AML-193 (cell line): ENCODE data around the gene RELL1.

ENCODE experiments used
- DNase-seq, 2 experiments: peaks; one replicate each; lab custom pipeline; 2025; lab: John Stamatoyannopoulos, UW

Gene RELL1

GRCh38 chr4:37635155-37635554 lies 51.0 kb downstream of the RELL1 start:
- DNase-seq: no peak

GRCh38 chr4:37634180-37634579 lies 52.0 kb downstream of the RELL1 start:
- DNase-seq: no peak

DNA sequence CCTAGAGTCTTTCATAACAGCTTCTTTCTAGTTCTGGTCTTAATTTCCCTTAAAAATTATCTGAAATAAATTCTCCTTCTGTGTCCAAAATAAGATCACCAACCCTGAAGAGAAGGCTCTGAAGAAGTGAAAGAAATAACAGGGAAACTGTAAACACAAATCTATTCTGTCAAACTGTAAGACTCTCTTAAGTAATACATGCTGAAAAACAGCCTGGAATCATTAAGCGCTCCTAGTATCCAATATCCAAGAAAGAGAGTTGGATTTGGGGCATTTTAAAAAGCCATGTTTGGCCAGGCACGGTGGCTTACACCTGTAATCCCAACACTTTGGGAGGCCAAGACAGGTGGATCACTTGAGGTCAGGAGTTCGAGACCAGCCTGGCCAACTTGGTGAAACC lies 53.3 kb downstream of the RELL1 start:
- DNase-seq: no peak

DNA sequence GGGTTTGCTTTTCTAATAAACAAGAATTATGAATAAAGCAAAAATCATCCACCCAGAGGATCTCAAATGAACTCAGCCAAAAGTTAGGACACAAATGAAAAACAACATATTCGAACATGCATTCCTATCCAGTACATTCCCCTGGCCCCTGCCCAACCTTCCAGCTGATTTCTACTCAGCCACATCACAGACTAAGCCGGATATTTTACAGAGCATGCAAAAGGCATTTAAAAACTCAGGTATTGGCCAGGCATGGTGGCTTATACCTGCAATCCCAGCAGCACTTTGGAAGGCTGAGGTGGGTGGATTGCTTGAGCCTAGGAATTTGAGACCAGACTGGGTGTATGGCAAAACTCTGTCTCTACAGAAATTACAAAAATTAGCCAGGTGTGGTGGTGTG lies 54.6 kb downstream of the RELL1 start:
- no peak for DNase-seq

GRCh38 chr4:37629713-37630112 lies 56.5 kb downstream of the RELL1 start:
- DNase-seq: no peak

DNA sequence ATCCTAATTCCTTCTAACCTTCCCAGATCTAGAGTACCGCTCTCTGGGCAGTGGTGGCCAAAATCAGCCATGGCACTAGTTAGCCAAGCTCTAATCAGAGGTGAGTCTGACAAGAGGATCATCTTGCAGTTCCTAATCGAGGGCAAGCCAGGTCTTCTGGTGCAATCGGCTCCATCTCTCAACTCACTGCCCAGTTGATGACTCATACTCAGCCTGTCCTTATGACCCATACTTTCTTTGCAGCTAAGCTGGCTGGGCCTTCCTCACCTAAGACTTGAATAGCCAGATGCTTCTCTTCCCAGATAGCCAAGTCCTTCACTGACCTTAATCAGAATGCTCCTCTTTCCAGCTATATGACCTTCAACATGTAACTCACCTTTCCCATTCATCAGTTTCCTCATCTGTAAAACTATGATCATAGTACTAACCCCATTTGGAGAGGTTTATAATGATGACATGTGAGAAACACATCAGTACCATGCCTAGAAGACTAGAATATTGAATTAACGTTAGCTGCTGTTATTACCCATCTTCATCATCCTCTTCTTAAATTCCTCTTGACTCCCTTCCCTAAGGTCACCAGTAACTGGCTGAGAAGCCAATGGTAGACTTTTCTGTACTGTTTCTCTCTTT lies 57.1 kb downstream of the RELL1 start:
- peak in 1 of 2 experiments; percentile 10 for DNase-seq

DNA sequence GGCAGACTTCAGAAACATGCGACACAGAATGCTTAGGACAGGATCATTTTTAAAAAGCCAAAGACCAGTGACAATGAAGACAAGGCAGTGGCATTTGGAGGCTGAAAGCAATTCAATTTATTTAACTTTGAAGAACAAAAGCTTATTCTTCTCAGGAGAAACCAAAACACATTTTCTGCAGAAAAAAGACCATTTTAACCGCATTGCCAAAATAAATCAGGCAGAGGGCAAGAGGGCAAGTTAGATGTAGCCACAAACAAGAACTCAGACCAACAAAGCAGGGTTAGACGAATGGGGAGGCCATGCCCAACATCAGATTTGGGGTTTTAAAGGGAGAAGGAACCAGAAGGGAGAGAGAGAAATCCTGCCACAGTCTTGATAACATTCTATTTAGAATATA lies 58.9 kb downstream of the RELL1 start:
- no peak for DNase-seq

- no peak for DNase-seq
These were observed 60.7 kb downstream of the RELL1 start for GRCh38 chr4:37625499-37625898.

DNA sequence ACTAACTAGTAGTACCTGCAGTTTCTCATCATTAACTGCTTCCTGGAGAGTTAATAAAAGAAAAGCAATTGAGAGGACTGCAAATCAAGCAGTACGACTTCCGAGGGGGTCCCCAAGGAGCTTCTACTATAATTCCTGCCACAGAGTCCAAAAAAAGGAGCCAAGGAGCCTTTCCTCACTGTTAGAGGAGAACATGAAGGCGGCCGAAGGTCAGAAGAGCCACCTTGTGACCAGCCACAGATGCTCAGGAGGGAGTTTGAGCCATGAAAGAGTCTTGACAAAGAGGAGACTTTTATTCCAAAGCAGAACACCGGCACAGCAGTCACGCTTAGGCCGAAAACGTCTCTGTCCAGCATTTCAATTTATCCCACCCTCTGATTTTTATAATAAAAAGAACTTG lies 62.2 kb downstream of the RELL1 start:
- DNase-seq: no peak

DNA sequence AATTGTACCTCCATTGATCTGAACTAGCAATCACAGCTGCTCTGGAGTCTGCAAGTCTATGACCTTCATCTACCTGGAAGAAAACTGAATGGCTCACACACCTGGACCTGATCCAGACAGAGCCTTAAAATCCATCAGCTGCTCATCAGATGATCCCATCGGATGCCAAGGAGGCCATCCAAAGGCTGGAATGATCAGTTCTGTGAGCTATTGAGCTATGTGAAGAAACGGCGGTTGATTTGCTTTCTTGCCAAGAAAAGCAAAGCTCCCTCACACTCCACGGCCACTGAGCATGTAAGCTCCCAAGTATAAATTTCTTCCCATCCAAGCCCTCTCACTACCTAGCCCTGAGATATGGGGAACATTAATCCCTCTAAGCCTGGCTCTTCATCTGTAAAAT lies 63.1 kb downstream of the RELL1 start:
- no peak for DNase-seq

DNA sequence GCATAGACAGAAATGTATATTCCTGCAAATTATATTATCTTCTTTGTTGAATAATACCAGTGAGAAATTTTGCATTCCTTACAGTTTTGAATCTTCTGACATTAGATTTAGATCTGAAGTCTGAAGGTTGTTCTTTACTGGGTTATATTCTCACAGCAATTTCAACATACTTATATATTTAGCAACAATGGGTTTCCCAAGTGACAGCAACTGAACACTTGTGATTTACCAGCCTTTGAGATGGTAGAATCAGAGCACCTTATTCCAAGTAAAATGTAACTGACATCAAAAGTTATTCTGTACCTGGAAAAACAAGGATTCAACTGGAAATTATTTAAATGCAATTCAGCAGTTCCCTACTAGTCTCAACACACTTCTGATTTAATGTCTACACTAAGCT lies 66.0 kb downstream of the RELL1 start:
- peak; percentile 9 to 35 for DNase-seq

DNA sequence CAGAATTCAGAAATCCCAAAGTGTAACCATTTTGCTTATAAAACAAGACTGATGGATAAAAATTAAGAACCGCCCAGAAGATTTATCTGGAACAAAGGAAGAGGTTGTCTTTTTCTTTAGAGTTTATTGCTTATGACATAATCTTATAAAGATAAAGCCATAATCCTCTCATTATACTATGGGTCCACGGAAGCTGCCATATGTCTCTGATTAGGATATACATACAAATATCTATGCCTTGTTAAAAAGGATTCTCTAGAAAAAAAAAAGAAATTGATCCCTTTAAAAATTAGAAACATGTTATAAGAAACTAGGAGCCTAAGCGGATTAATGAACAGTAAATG lies 70.5 kb downstream of the RELL1 start:
- DNase-seq: no peak

- no peak for DNase-seq
These were observed 71.0 kb downstream of the RELL1 start for GRCh38 chr4:37615059-37615719.

- no peak for DNase-seq
These were observed 73.4 kb downstream of the RELL1 start for GRCh38 chr4:37612811-37613210.

- peak; percentile 54 to 78 for DNase-seq
These were observed 76.5 kb downstream of the RELL1 start for GRCh38 chr4:37609626-37610025.

DNA sequence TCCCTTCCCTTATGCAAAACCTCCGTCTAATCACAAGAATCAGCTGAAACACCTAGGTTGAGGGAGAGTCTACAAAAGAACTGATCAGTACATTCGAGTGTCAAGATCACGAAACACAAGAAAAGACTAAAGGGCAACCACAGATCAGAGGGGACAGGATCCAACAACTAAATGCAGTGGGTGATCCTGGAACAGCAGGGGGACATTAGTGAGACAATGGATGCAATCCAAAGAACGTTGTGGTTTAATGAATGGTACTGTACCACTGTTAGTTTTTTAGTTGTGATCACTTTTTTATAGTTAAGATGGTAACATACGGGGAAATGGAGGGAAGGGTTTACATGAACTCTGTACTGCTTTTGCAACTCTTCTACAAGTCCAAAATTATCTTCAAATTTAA lies 79.2 kb downstream of the RELL1 start:
- no peak for DNase-seq

DNA sequence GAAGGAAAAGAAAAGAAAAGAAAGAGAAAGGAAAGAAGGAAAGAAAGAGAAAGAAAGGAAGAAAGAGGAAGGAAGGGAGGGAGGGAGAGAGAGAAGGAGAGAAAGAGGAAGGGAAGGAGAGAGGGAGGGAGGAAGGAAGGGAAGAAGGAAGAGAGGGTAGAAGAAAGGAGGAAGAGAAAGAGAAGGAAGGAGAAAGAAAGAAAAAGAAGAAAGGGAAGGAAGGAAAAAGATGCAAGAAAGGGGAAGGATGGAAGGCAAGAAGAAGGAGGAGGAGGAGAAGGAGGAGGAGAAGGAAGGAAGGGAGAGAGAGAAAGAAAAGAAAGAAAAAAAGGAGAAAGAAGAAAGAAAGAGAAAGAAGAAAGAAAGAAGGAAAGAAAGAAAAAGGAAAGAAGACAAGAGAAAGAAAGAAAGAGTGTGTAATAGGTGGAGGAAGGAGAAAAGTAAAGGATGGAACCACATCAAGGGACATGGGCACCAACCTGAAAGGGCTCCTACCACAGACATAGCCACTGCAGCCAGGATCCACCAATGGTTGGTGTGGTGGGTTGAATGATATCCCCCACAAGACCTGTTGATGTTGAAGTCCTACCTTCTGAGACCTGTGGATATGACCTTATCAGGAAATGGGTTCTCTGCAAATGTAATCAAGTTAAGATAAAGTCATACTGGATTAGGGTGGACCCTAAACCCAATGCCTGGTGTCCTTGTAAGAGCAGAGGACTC lies 80.2 kb downstream of the RELL1 start:
- DNase-seq: no peak

DNA sequence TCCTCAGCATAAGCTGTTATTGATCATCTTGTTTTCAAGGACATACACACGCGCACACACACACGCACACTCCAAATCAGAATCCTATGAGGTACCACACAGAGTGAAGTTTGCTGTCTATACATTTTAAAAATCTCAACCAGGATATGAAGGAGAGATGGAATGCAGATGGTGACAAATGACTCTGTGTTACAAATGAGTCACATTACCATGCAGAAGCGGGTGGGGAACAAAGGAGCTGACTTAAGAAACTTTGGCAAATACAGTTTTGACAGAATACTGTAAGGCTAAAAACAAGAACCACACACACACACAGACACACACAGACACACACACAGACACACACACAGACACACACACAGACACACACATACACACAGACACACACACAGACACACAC lies 81.7 kb downstream of the RELL1 start:
- DNase-seq: no peak

DNA sequence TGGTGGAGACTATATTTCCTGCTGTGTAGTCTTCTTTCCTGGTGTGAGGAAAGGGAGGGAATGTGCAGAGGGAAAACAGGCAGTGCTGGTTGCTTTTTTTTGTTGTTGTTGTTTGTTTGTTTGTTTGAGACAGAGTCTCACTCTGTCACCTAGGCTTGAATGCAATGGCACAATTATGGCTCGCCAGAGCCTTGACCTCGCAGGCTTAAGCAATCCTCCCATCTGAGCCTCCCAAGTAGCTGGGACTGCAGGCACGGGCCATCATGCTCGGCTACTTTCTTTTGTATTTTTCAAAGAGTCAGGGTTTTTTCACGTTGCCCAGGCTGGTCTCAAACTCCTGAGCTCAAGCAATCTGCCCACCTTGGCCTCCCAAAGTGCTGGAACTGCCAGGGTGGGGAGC lies 82.5 kb downstream of the RELL1 start:
- DNase-seq: no peak

- peak; percentile 42 to 62 for DNase-seq
These were observed 83.1 kb downstream of the RELL1 start for GRCh38 chr4:37603070-37603468.

- no peak for DNase-seq
These were observed 83.6 kb downstream of the RELL1 start for GRCh38 chr4:37602454-37603069.

- peak; percentile 80 to 84 for DNase-seq
These were observed 84.6 kb downstream of the RELL1 start for GRCh38 chr4:37601531-37601930.
